OCI-LY7 (cell line): ENCODE measurements around the gene CPHXL. TPM values are rescaled to one million over a fixed set of nuclear protein-coding genes. Genes with fewer than 3 reads are reported as not detected.

Source experiments
- BruUV-seq: library from RNA; stranded (reverse); fragments of 400-500 nt; replicated peaks from 2 replicates; lab custom pipeline; 2021; lab: Mats Ljungman, UMichigan
- CTCF ChIA-PET: fragments of 300-600 bp; sonication (Branson Sonifier 250); formaldehyde crosslinking; loops from one replicate; lab custom pipeline; 2022; ENCODE audit warnings: antibody characterized with exemption; ENCODE audit not compliant: unreplicated experiment; lab: Charles Lee
- POLR2A ChIA-PET: fragments of 300-600 bp; sonication (Branson Sonifier 250); formaldehyde crosslinking; loops from one replicate; lab custom pipeline; 2022; ENCODE audit warnings: antibody characterized with exemption; lab: Charles Lee
- DNase-seq: peaks from one replicate; pipeline ENCODE4 v3.0.0-alpha.2; 2015; ENCODE audit warnings: low spot score
- H2AFZ ChIP-seq: fragments of 200-600 bp; sonication (generic), shearing (Covaris generic); 2 replicates; pipeline ENCODE4 v1.6.1; 2014; ENCODE audit warnings: mild to moderate bottlenecking, antibody characterized with exemption, low read length, moderate library complexity
- H3K27ac ChIP-seq: fragments of 200-600 bp; sonication (generic); 2 replicates; pipeline ENCODE4 v1.5.1; 2014; ENCODE audit warnings: mixed run types, low read depth, mild to moderate bottlenecking, moderate library complexity, low read length, inconsistent platforms; ENCODE audit not compliant: poor library complexity, severe bottlenecking
- H3K36me3 ChIP-seq: fragments of 200-600 bp; sonication (generic); 2 replicates; pipeline ENCODE4 v1.6.1; 2014; ENCODE audit warnings: mild to moderate bottlenecking, antibody characterized with exemption, low read length, moderate library complexity, mixed read lengths; ENCODE audit not compliant: insufficient read depth
- H3K4me1 ChIP-seq: fragments of 200-600 bp; sonication (generic); 2 replicates; pipeline ENCODE4 v1.5.1; 2014; ENCODE audit warnings: mild to moderate bottlenecking, low read length; ENCODE audit not compliant: insufficient read depth, poor library complexity, severe bottlenecking
- H3K4me2 ChIP-seq: fragments of 200-600 bp; sonication (generic); 2 replicates; pipeline ENCODE4 v1.6.1; 2014; ENCODE audit warnings: mild to moderate bottlenecking, low read length
- H3K4me3 ChIP-seq: fragments of 200-600 bp; sonication (generic); 2 replicates; pipeline ENCODE4 v1.5.1; 2014; ENCODE audit warnings: mild to moderate bottlenecking, low read depth, low read length; ENCODE audit not compliant: poor library complexity, severe bottlenecking
- H3K79me2 ChIP-seq: fragments of 200-600 bp; sonication (generic); 2 replicates; pipeline ENCODE4 v1.6.1; 2016; ENCODE audit warnings: low read depth, mild to moderate bottlenecking, low read length, moderate library complexity, mixed read lengths; ENCODE audit not compliant: insufficient read depth
- H3K9me2 ChIP-seq: fragments of 200-600 bp; sonication (generic); 2 replicates; pipeline ENCODE4 v1.6.1; 2016; ENCODE audit warnings: mild to moderate bottlenecking, low read length, mixed read lengths; ENCODE audit not compliant: insufficient read depth
- H3K9me3 ChIP-seq: fragments of 200-600 bp; sonication (generic); 2 replicates; pipeline ENCODE4 v1.6.1; 2014; ENCODE audit warnings: mild to moderate bottlenecking, mixed run types, low read length, mixed read lengths
- H4K20me1 ChIP-seq: fragments of 200-600 bp; sonication (generic); 2 replicates; pipeline ENCODE4 v1.6.1; 2014; ENCODE audit warnings: mild to moderate bottlenecking, antibody characterized with exemption, low read length, moderate library complexity, mixed read lengths; ENCODE audit not compliant: insufficient read depth
- EZH2phosphoT487 ChIP-seq: fragments of 200-600 bp; sonication (generic); IDR thresholded peaks from 2 replicates; pipeline ENCODE4 v1.6.1; 2018; ENCODE audit warnings: low read depth, borderline replicate concordance, mild to moderate bottlenecking, mixed run types, antibody characterized with exemption, low read length, moderate library complexity, mixed read lengths
- intact Hi-C: fragments of 100-400 bp; cut with micrococcal nuclease; formaldehyde crosslinking; loops from one replicate; pipeline ENCODE4 v1.10.0; 2022; ENCODE audit not compliant: unreplicated experiment
- total RNA-seq, 2 experiments: library from RNA; depleted of rRNA in 1 of 2; stranded (reverse); fragments of >200 nt in 1 of 2; shearing (Covaris generic) in 1 of 2; gene quantifications; 2 replicates each; pipeline ENCODE4 v1.2.3, GENCODE V29; 2014 to 2022
- TF ChIP-seq, protein P1 (sequence below): fragments of 200-600 bp; sonication (generic); conservative IDR thresholded peaks from 2 replicates; pipeline ENCODE4 v1.5.1; 2014; ENCODE audit warnings: mild to moderate bottlenecking, antibody characterized with exemption, low read length, moderate library complexity, mixed read lengths

The CPHXL gene
- total RNA-seq, 2 experiments from 2014 or later = not detected

DNA sequence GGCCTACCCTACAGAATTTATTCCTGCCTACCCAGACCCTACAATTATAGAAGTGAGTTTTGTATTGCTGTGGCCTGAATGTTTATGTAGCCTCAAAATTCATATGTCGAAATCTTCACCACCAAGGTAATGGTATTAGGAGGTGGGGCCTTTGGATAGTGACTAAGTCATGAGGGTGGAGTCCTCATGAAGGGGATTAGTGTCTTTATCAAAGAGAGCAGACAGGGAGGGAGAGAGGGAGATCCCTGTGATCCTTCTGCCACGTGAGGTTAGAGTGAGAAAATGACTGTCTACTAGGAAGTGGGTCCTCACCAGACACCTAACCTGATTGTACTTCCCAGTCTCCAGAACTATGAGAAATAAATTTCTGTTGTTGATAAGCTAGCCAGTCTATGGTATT lies 24.0 kb downstream of the CPHXL start:
- ChIA-PET POLR2A (no interaction called here), CTCF (no interaction called here)
- Histone ChIP-seq H3K9me2 (no peaks in the 10 kb centered on the region), H3K27ac (no peak overlapping the region), H3K4me3 (no peak overlapping the region), H3K79me2 (no peaks in the 10 kb centered on the region), H3K9me3 (no peaks in the 10 kb centered on the region), H3K4me1 (no peaks in the 10 kb centered on the region), H3K36me3 (no peaks in the 10 kb centered on the region), H2AFZ (no peak overlapping the region), H3K4me2 (no peak overlapping the region), H4K20me1 (no peaks in the 10 kb centered on the region)
- no TSS peak for BruUV-seq
- intact Hi-C loops = no loop called here
- TF ChIP-seq, protein P1, sequence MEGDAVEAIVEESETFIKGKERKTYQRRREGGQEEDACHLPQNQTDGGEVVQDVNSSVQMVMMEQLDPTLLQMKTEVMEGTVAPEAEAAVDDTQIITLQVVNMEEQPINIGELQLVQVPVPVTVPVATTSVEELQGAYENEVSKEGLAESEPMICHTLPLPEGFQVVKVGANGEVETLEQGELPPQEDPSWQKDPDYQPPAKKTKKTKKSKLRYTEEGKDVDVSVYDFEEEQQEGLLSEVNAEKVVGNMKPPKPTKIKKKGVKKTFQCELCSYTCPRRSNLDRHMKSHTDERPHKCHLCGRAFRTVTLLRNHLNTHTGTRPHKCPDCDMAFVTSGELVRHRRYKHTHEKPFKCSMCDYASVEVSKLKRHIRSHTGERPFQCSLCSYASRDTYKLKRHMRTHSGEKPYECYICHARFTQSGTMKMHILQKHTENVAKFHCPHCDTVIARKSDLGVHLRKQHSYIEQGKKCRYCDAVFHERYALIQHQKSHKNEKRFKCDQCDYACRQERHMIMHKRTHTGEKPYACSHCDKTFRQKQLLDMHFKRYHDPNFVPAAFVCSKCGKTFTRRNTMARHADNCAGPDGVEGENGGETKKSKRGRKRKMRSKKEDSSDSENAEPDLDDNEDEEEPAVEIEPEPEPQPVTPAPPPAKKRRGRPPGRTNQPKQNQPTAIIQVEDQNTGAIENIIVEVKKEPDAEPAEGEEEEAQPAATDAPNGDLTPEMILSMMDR = no peak
- no peak for TF ChIP-seq EZH2phosphoT487
- DNase-seq = no peak

DNA sequence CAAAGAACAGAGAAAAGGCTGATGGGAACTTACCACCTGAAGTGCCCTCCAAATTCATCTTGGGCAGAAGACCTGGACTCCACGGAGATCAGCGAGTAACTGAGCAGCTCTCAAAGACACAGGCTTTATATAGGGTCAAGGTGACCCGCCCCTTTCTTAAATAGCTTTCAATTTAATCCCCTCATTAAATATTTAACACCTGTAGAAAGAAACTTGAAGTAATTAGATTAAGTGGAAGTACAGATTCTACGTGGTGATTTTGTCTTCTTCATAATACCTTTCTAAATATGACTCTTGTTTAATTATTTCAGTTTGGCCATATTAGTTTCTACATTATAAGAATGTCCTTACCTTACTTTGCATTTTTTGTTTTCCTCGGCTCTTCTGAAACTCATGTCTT lies 24.9 kb downstream of the CPHXL start, which contains the start of gene DUXB:
Gene DUXB, minus strand, starts transcription at position 101 of the 400 bp plus-strand sequence. Its CDS starts 43 bp downstream, at position 58.
- Histone ChIP-seq H3K79me2 (no peaks in the 10 kb centered on the region), H3K27ac (no peak within 1 kb of the TSS), H3K36me3 (no peaks in the 10 kb centered on the region), H3K4me1 (no peaks in the 10 kb centered on the region), H3K9me3 (no peaks in the 10 kb centered on the region), H2AFZ (no peak within 1 kb of the TSS), H3K4me2 (no peak within 1 kb of the TSS), H4K20me1 (no peaks in the 10 kb centered on the region), H3K9me2 (no peaks in the 10 kb centered on the region), H3K4me3 (no peak within 1 kb of the TSS)
- DNase-seq = no peak
- no TSS peak for BruUV-seq
- intact Hi-C loops = no loop called here
- TF ChIP-seq, protein P1 = no peak
- no peak for TF ChIP-seq EZH2phosphoT487
- ChIA-PET CTCF (no interaction called here), POLR2A (no interaction called here)

- Histone ChIP-seq H3K4me1 (no peaks in the 10 kb centered on the region), H3K36me3 (no peaks in the 10 kb centered on the region), H3K9me2 (no peaks in the 10 kb centered on the region), H3K4me2 (no peak overlapping the region), H2AFZ (no peak overlapping the region), H3K4me3 (no peak overlapping the region), H4K20me1 (no peaks in the 10 kb centered on the region), H3K79me2 (no peaks in the 10 kb centered on the region), H3K9me3 (no peaks in the 10 kb centered on the region), H3K27ac (no peak overlapping the region)
- intact Hi-C loops = no loop called here
- CTCF ChIA-PET = no interaction called here
- no TSS peak for BruUV-seq
- POLR2A ChIA-PET = no interaction called here
- DNase-seq = no peak
- TF ChIP-seq EZH2phosphoT487 = no peak
- TF ChIP-seq, protein P1 = no peak
Observed at GRCh38 chr16:75697571-75697970, 28.7 kb downstream of the CPHXL start.
